Liver (tissue), 9 donors: ENCODE measurements around the gene LRATD1. TPM values are rescaled to one million over a fixed set of nuclear protein-coding genes. Genes with fewer than 3 reads are reported as not detected.

Source experiments
- DNase-seq: peaks from one replicate; pipeline ENCODE4 v3.0.0-alpha.2; 2017; ENCODE audit warnings: low spot score
- H3K27ac ChIP-seq, 2 donors: one replicate each; pipeline ENCODE4 v1.7.0; 2013; ENCODE audit warnings: inconsistent platforms in 2 of 2, low read length in 2 of 2, control low read depth in 1 of 2, low read depth in 1 of 2, mild to moderate bottlenecking in 1 of 2
- H3K27me3 ChIP-seq, 4 donors: one replicate each; pipeline versions ENCODE4 v1.6.1 to v1.7.0; 2013; ENCODE audit warnings: low read length in 3 of 4, inconsistent platforms in 1 of 4, mild to moderate bottlenecking in 1 of 4, moderate library complexity in 1 of 4; ENCODE audit not compliant: control insufficient read depth in 4 of 4, insufficient read depth in 4 of 4
- H3K36me3 ChIP-seq, 4 donors: one replicate each; pipeline versions ENCODE4 v1.6.1 to v1.7.0; 2013; ENCODE audit warnings: low read length in 3 of 4, mild to moderate bottlenecking in 3 of 4, low read depth in 1 of 4, moderate library complexity in 1 of 4; ENCODE audit not compliant: control insufficient read depth in 4 of 4, insufficient read depth in 3 of 4
- H3K4me1 ChIP-seq, 4 donors: one replicate each; pipeline versions ENCODE4 v1.6.1 to v1.7.0; 2013; ENCODE audit warnings: low read length in 3 of 4, mild to moderate bottlenecking in 3 of 4, moderate library complexity in 1 of 4; ENCODE audit not compliant: control insufficient read depth in 4 of 4, insufficient read depth in 4 of 4
- H3K4me3 ChIP-seq, 3 donors: one replicate each; pipeline versions ENCODE4 v1.6.1 to v1.7.0; 2013; ENCODE audit warnings: low read length in 3 of 3, control low read depth in 1 of 3, low read depth in 1 of 3, mild to moderate bottlenecking in 1 of 3
- H3K9ac ChIP-seq, 2 donors: one replicate each; pipeline ENCODE4 v1.7.0; 2013; ENCODE audit warnings: low read length in 2 of 2, mild to moderate bottlenecking in 2 of 2, moderate library complexity in 2 of 2, control low read depth in 1 of 2, low read depth in 1 of 2
- H3K9me3 ChIP-seq, 4 donors: one replicate each; pipeline versions ENCODE4 v1.6.1 to v1.7.0; 2013; ENCODE audit warnings: low read length in 3 of 4; ENCODE audit not compliant: control insufficient read depth in 4 of 4
- ATF3 ChIP-seq: IDR thresholded peaks from 2 replicates; pipeline ENCODE4 v1.6.1; 2016; ENCODE audit warnings: antibody characterized with exemption
- CTCF ChIP-seq: fragments of 150-350 bp; IDR thresholded peaks from 2 replicates; pipeline ENCODE4 v1.5.1; 2017; ENCODE audit warnings: improper control_type of control experiment, low read depth, low read length; ENCODE audit not compliant: missing input control
- EGR1 ChIP-seq, 2 donors: IDR thresholded peaks; 2 replicates each; pipeline ENCODE4 v1.6.1; 2016 to 2018; ENCODE audit warnings: antibody characterized with exemption in 2 of 2, low read depth in 2 of 2
- FOXA1 ChIP-seq: IDR thresholded peaks from 2 replicates; pipeline ENCODE4 v1.6.1; 2016; ENCODE audit warnings: antibody characterized with exemption
- FOXA2 ChIP-seq: IDR thresholded peaks from 2 replicates; pipeline ENCODE4 v1.6.1; 2016; ENCODE audit warnings: antibody characterized with exemption
- GABPA ChIP-seq, 2 donors: IDR thresholded peaks in 1 of 2; conservative IDR thresholded peaks in 1 of 2; 2 replicates each; pipeline ENCODE4 v1.6.1; 2016; ENCODE audit warnings: antibody characterized with exemption in 2 of 2, mild to moderate bottlenecking in 1 of 2, moderate library complexity in 1 of 2
- HNF4A ChIP-seq, 2 donors: conservative IDR thresholded peaks; 2 replicates each; pipeline ENCODE4 v1.6.1; 2016; ENCODE audit warnings: antibody characterized with exemption in 2 of 2, mild to moderate bottlenecking in 2 of 2
- HNF4G ChIP-seq: IDR thresholded peaks from 2 replicates; pipeline ENCODE4 v1.6.1; 2016; ENCODE audit warnings: antibody characterized with exemption
- JUND ChIP-seq, 2 donors: IDR thresholded peaks; 2 replicates each; pipeline ENCODE4 v1.6.1; 2016; ENCODE audit warnings: antibody characterized with exemption in 2 of 2
- NR2F2 ChIP-seq: IDR thresholded peaks from 2 replicates; pipeline ENCODE4 v1.6.1; 2016; ENCODE audit warnings: antibody characterized with exemption
- RAD21 ChIP-seq, 2 donors: IDR thresholded peaks; 2 replicates each; pipeline ENCODE4 v1.6.1; 2016; ENCODE audit warnings: antibody characterized with exemption in 2 of 2, mild to moderate bottlenecking in 2 of 2
- REST ChIP-seq: IDR thresholded peaks from 2 replicates; pipeline ENCODE4 v1.6.1; 2016; ENCODE audit warnings: antibody characterized with exemption, mild to moderate bottlenecking
- RXRA ChIP-seq, 2 donors: IDR thresholded peaks; 2 replicates each; pipeline ENCODE4 v1.6.1; 2017 to 2018; ENCODE audit warnings: antibody characterized with exemption in 2 of 2, mild to moderate bottlenecking in 1 of 2
- SP1 ChIP-seq: IDR thresholded peaks from 2 replicates; pipeline ENCODE4 v1.6.1; 2018; ENCODE audit warnings: antibody characterized with exemption, mild to moderate bottlenecking
- TAF1 ChIP-seq: conservative IDR thresholded peaks from 2 replicates; pipeline ENCODE4 v1.6.1; 2016; ENCODE audit warnings: antibody characterized with exemption, mild to moderate bottlenecking
- YY1 ChIP-seq: IDR thresholded peaks from 2 replicates; pipeline ENCODE4 v1.6.1; 2016; ENCODE audit warnings: antibody characterized with exemption, mild to moderate bottlenecking
- ZBTB33 ChIP-seq: IDR thresholded peaks from 2 replicates; pipeline ENCODE4 v1.6.1; 2016; ENCODE audit warnings: antibody characterized with exemption
- WGBS: extraction: QIAGEN DNeasy Blood & Tissue Kit; methylation state at CpG from one replicate; pipeline ENCODE4 v1.1.7; 2013; 5-methylcytosine and 5-hydroxymethylcytosine counted together
- polyA plus RNA-seq, 2 donors: library from polyadenylated mRNA; stranded (reverse) in 1 of 2; unstranded in 1 of 2; fragments of 200-250 nt in 1 of 2; fragments of >200 nt in 1 of 2; fragmentation: Nextera tagmentation in 1 of 2; extraction: Ambion mirVana in 1 of 2; gene quantifications; one replicate each; pipeline versions ENCODE4 v1.2.1 to v1.2.3, GENCODE V29; 2013 to 2015
- total RNA-seq, 2 donors: library from RNA; depleted of rRNA; stranded (reverse); fragments of >200 nt; gene quantifications; one replicate each; pipeline ENCODE4 v1.2.3, GENCODE V29; 2014
- TF ChIP-seq, protein P1 (sequence below): IDR thresholded peaks from 2 replicates; pipeline ENCODE4 v1.6.1; 2016; ENCODE audit warnings: antibody characterized with exemption
- donor health status: healthy.
- donor health status: healthy.
- donor health status: healthy.
- donor health status: healthy.
- donor health status: healthy.

Gene LRATD1
- total and polyA plus RNA-seq, 4 donors = 0.08 to 3.4 (median 1.8) TPM

- H3K36me3 ChIP-seq = no peaks in the 10 kb centered on the region
- WGBS = 59% methylated on average over 2 of the region's 2 CpGs
- no peak overlapping the region for H3K27ac ChIP-seq
- no peak overlapping the region for H3K4me3 ChIP-seq
- TF ChIP-seq FOXA2 = no peak
- no peak for TF ChIP-seq HNF4G
- no peak for TF ChIP-seq ZBTB33
- no peak for TF ChIP-seq ATF3
- TF ChIP-seq REST = no peak
- TF ChIP-seq CTCF = no peak
- TF ChIP-seq YY1 = no peak
- TF ChIP-seq, protein P1, sequence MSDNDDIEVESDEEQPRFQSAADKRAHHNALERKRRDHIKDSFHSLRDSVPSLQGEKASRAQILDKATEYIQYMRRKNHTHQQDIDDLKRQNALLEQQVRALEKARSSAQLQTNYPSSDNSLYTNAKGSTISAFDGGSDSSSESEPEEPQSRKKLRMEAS = no peak
- TF ChIP-seq RXRA (IDR thresholded peaks at IDR 0.05) = no peak
- no peak for TF ChIP-seq HNF4A (conservative IDR thresholded peaks at IDR 0.05)
- no peak for TF ChIP-seq TAF1
- no peak for TF ChIP-seq NR2F2
- no peak for TF ChIP-seq GABPA (IDR thresholded peaks at IDR 0.05 in 1 of 2, conservative IDR thresholded peaks at IDR 0.05 in 1 of 2)
- TF ChIP-seq SP1 = no peak
- TF ChIP-seq FOXA1 = no peak
- TF ChIP-seq RAD21 (IDR thresholded peaks at IDR 0.05) = no peak
- TF ChIP-seq EGR1 (IDR thresholded peaks at IDR 0.05; ENCODE audit: low read depth in 2 of 2) = no peak
- TF ChIP-seq JUND (IDR thresholded peaks at IDR 0.05) = no peak
- H3K9ac ChIP-seq = no peak overlapping the region
- H3K4me1 ChIP-seq = no peaks in the 10 kb centered on the region
- no peak for DNase-seq
- H3K9me3 ChIP-seq = no peaks in the 10 kb centered on the region
- no peaks in the 10 kb centered on the region for H3K27me3 ChIP-seq
Measured at GRCh38 chr2:14603676-14604075, 28.8 kb upstream of the LRATD1 start.

GRCh38 chr2:14608245-14608644 lies 24.3 kb upstream of the LRATD1 start:
- 86% methylated on average over 2 of the region's 2 CpGs for WGBS
- TF ChIP-seq REST (no peak), CTCF (no peak), RAD21 (IDR thresholded peaks at IDR 0.05) (no peak), GABPA (IDR thresholded peaks at IDR 0.05 in 1 of 2, conservative IDR thresholded peaks at IDR 0.05 in 1 of 2) (no peak), YY1 (no peak), SP1 (no peak), JUND (IDR thresholded peaks at IDR 0.05) (no peak), EGR1 (IDR thresholded peaks at IDR 0.05; ENCODE audit: low read depth in 2 of 2) (no peak), NR2F2 (no peak)
- TF ChIP-seq, protein P1 = no peak

More at GRCh38 chr2:14608245-14608644, 24.3 kb upstream of the LRATD1 start:
- no peak for DNase-seq
- Histone ChIP-seq H3K36me3 (no peaks in the 10 kb centered on the region), H3K4me3 (no peak overlapping the region), H3K4me1 (no peaks in the 10 kb centered on the region), H3K27me3 (no peaks in the 10 kb centered on the region), H3K9me3 (no peaks in the 10 kb centered on the region), H3K27ac (no peak overlapping the region), H3K9ac (no peak overlapping the region)
